Measurements from ENCODE around the gene NPY5R. TPM values are rescaled to one million over a fixed set of nuclear protein-coding genes. Genes with fewer than 3 reads are reported as not detected.

Gene NPY5R
- total RNA-seq, 2 donors from 2014 or later, result 0.24 to 0.30 TPM

GRCh38 chr4:163384926-163385325 is 41.2 kb downstream of the NPY5R start:
- H3K4me1 ChIP-seq, result no peaks in the 10 kb centered on the region
- no peak overlapping the region for H3K27ac ChIP-seq
- DNase-seq (ENCODE audit: low spot score), result no peak
- H3K36me3 ChIP-seq, result no peaks in the 10 kb centered on the region
- H3K27me3 ChIP-seq, result no peaks in the 10 kb centered on the region
- no peaks in the 10 kb centered on the region for H3K9me3 ChIP-seq
- TF ChIP-seq CTCF (IDR thresholded peaks at IDR 0.05), result no peak
- no peak overlapping the region for H3K4me3 ChIP-seq

- no peaks in the 10 kb centered on the region for H3K4me1 ChIP-seq
- DNase-seq (ENCODE audit: low spot score), result no peak
- H3K27ac ChIP-seq, result no peak overlapping the region
- H3K36me3 ChIP-seq, result no peaks in the 10 kb centered on the region
- H3K27me3 ChIP-seq, result no peaks in the 10 kb centered on the region
- no peak overlapping the region for H3K4me3 ChIP-seq
- H3K9me3 ChIP-seq, result no peaks in the 10 kb centered on the region
- TF ChIP-seq CTCF (IDR thresholded peaks at IDR 0.05), result no peak
These were observed 41.8 kb downstream of the NPY5R start for GRCh38 chr4:163385466-163385865.

- H3K9me3 ChIP-seq, result no peaks in the 10 kb centered on the region
- H3K4me3 ChIP-seq, result no peak overlapping the region
- no peaks in the 10 kb centered on the region for H3K4me1 ChIP-seq
- H3K36me3 ChIP-seq, result no peaks in the 10 kb centered on the region
- no peaks in the 10 kb centered on the region for H3K27me3 ChIP-seq
- TF ChIP-seq CTCF (IDR thresholded peaks at IDR 0.05), result no peak
- DNase-seq (ENCODE audit: low spot score), result no peak
- no peak overlapping the region for H3K27ac ChIP-seq
These were observed 48.1 kb downstream of the NPY5R start for GRCh38 chr4:163391756-163392155.

DNA sequence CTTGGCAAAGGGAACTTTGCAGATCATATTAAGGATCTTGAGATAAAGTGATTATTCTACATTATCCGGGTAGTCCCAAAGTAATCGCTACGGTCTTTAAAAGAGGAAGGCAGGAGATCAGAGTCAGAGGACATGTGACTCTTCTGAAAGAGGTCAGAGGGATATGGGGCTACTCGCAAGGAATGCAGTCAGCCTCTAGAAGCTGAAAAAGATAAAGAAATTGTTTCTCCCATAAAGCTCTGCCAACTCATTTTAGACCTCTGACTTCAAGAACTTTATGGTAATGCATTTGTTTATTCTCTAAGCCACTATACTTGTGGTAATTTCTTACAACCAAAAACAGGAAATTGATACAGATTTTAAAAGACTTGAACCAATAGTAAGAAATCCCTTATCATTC is 48.6 kb downstream of the NPY5R start:
- H3K9me3 ChIP-seq, result no peaks in the 10 kb centered on the region
- no peaks in the 10 kb centered on the region for H3K36me3 ChIP-seq
- H3K27ac ChIP-seq, result no peak overlapping the region
- no peaks in the 10 kb centered on the region for H3K4me1 ChIP-seq
- H3K4me3 ChIP-seq, result no peak overlapping the region
- no peak for DNase-seq (ENCODE audit: low spot score)
- TF ChIP-seq CTCF (IDR thresholded peaks at IDR 0.05), result no peak
- no peaks in the 10 kb centered on the region for H3K27me3 ChIP-seq

- no peak for DNase-seq (ENCODE audit: low spot score)
- H3K4me1 ChIP-seq, result no peaks in the 10 kb centered on the region
- H3K36me3 ChIP-seq, result no peaks in the 10 kb centered on the region
- H3K27me3 ChIP-seq, result no peaks in the 10 kb centered on the region
- no peak overlapping the region for H3K27ac ChIP-seq
- no peak overlapping the region for H3K4me3 ChIP-seq
- no peaks in the 10 kb centered on the region for H3K9me3 ChIP-seq
- no peak for TF ChIP-seq CTCF (IDR thresholded peaks at IDR 0.05)
These were observed 49.8 kb downstream of the NPY5R start for GRCh38 chr4:163393471-163393870.

DNA sequence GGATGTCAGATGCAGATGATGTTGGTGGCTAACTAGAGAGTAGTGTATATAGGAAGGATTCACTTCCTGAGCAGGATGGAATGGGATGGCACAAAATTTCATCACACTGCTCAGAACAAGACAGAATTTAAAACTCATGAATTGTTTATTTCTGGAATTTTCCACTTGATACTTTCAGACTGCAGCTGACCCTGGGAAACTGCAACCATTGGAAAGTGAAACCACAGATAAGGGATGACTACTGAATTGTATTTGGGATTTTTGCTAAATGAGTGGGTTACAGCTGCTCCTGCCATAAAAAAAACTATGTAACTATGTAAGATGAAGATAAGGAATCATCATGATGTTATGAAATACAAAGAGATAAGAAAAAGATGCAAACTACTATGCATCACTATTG is 51.4 kb downstream of the NPY5R start:
- H3K27me3 ChIP-seq, result no peaks in the 10 kb centered on the region
- TF ChIP-seq CTCF (IDR thresholded peaks at IDR 0.05), result no peak
- H3K36me3 ChIP-seq, result no peaks in the 10 kb centered on the region
- H3K27ac ChIP-seq, result no peak overlapping the region
- H3K4me3 ChIP-seq, result no peak overlapping the region
- no peak for DNase-seq (ENCODE audit: low spot score)
- H3K4me1 ChIP-seq, result no peaks in the 10 kb centered on the region
- no peaks in the 10 kb centered on the region for H3K9me3 ChIP-seq
